H9 (cell line): ENCODE measurements around the gene ECE1. TPM values are rescaled to one million over a fixed set of nuclear protein-coding genes. Genes with fewer than 3 reads are reported as not detected.

ENCODE experiments used
- DNase-seq: peaks from one replicate; pipeline ENCODE4 v3.0.0-alpha.2; 2017
- H2AFZ ChIP-seq: one replicate; pipeline ENCODE4 v1.6.1; 2013; ENCODE audit warnings: mild to moderate bottlenecking, low read length, control low read depth, moderate library complexity
- H2AK5ac ChIP-seq: 2 replicates; pipeline ENCODE4 v1.6.1; 2013; ENCODE audit warnings: low read length, control low read depth, mixed read lengths; ENCODE audit not compliant: insufficient read length
- H2BK120ac ChIP-seq: one replicate; pipeline ENCODE4 v1.6.1; 2013; ENCODE audit warnings: low read depth, mild to moderate bottlenecking, low read length, control low read depth, inconsistent platforms; ENCODE audit not compliant: poor library complexity, severe bottlenecking
- H2BK12ac ChIP-seq: 2 replicates; pipeline ENCODE4 v1.6.1; 2013; ENCODE audit warnings: low read length, control low read depth, mixed read lengths, low read depth; ENCODE audit not compliant: insufficient read length
- H2BK15ac ChIP-seq: 2 replicates; pipeline ENCODE4 v1.6.1; 2013; ENCODE audit warnings: low read depth, low read length, control low read depth
- H2BK20ac ChIP-seq: one replicate; pipeline ENCODE4 v1.6.1; 2013; ENCODE audit warnings: low read depth, mild to moderate bottlenecking, low read length, control low read depth, inconsistent platforms; ENCODE audit not compliant: poor library complexity, severe bottlenecking
- H2BK5ac ChIP-seq: 2 replicates; pipeline ENCODE4 v1.6.1; 2013; ENCODE audit warnings: low read length, control low read depth, mixed read lengths; ENCODE audit not compliant: insufficient read length
- H3K14ac ChIP-seq: 2 replicates; pipeline ENCODE4 v1.6.1; 2013; ENCODE audit warnings: low read length, control low read depth; ENCODE audit not compliant: insufficient read depth
- H3K18ac ChIP-seq: 2 replicates; pipeline ENCODE4 v1.6.1; 2013; ENCODE audit warnings: low read depth, mild to moderate bottlenecking, mixed read lengths, low read length, control low read depth; ENCODE audit not compliant: insufficient read length
- H3K23ac ChIP-seq: 2 replicates; pipeline ENCODE4 v1.6.1; 2013; ENCODE audit warnings: low read length, control low read depth, mixed read lengths, low read depth; ENCODE audit not compliant: insufficient read length
- H3K23me2 ChIP-seq: 2 replicates; pipeline ENCODE4 v1.6.1; 2013; ENCODE audit warnings: low read depth, mild to moderate bottlenecking, mixed read lengths, low read length, control low read depth; ENCODE audit not compliant: insufficient read length, poor library complexity, severe bottlenecking
- H3K27ac ChIP-seq: 2 replicates; pipeline ENCODE4 v1.5.1; 2013; ENCODE audit warnings: low read length, control low read depth, mixed read lengths, low read depth; ENCODE audit not compliant: insufficient read length
- H3K27me3 ChIP-seq: 2 replicates; pipeline ENCODE4 v1.6.1; 2013; ENCODE audit warnings: low read length, control low read depth, inconsistent platforms; ENCODE audit not compliant: insufficient read depth
- H3K4ac ChIP-seq: 2 replicates; pipeline ENCODE4 v1.6.1; 2013; ENCODE audit warnings: low read depth, mild to moderate bottlenecking, control low read depth, inconsistent platforms, low read length, moderate library complexity
- H3K4me1 ChIP-seq: 2 replicates; pipeline ENCODE4 v1.6.1; 2013; ENCODE audit warnings: low read length, control low read depth, inconsistent platforms; ENCODE audit not compliant: insufficient read depth
- H3K4me2 ChIP-seq: 2 replicates; pipeline ENCODE4 v1.6.1; 2013; ENCODE audit warnings: low read length, control low read depth, mixed read lengths; ENCODE audit not compliant: insufficient read length, insufficient read depth
- H3K56ac ChIP-seq: 2 replicates; pipeline ENCODE4 v1.6.1; 2013; ENCODE audit warnings: low read depth, mild to moderate bottlenecking, mixed read lengths, low read length, control low read depth; ENCODE audit not compliant: insufficient read length
- H3K79me1 ChIP-seq: 2 replicates; pipeline ENCODE4 v1.6.1; 2013; ENCODE audit warnings: low read depth, mild to moderate bottlenecking, moderate library complexity, low read length, control low read depth, inconsistent platforms; ENCODE audit not compliant: insufficient read depth, poor library complexity, severe bottlenecking
- H3K79me2 ChIP-seq: 2 replicates; pipeline ENCODE4 v1.6.1; 2013; ENCODE audit warnings: low read length, control low read depth, inconsistent platforms; ENCODE audit not compliant: insufficient read depth
- H3K9ac ChIP-seq: 2 replicates; pipeline ENCODE4 v1.6.1; 2013; ENCODE audit warnings: low read length, control low read depth, mixed read lengths; ENCODE audit not compliant: insufficient read length; ENCODE audit errors: extremely low read depth
- H3K9me3 ChIP-seq: one replicate; pipeline ENCODE4 v1.6.1; 2013; ENCODE audit warnings: low read depth, low read length, inconsistent platforms; ENCODE audit not compliant: control insufficient read depth
- H3T11ph ChIP-seq: one replicate; pipeline ENCODE4 v1.6.1; 2013; ENCODE audit warnings: mild to moderate bottlenecking, low read length, control low read depth, inconsistent platforms
- H4K20me1 ChIP-seq: one replicate; pipeline ENCODE4 v1.6.1; 2013; ENCODE audit not compliant: control insufficient read depth, insufficient read length, insufficient read depth
- H4K5ac ChIP-seq: 2 replicates; pipeline ENCODE4 v1.6.1; 2013; ENCODE audit warnings: low read depth, mild to moderate bottlenecking, mixed read lengths, low read length, control low read depth; ENCODE audit not compliant: insufficient read length
- H4K8ac ChIP-seq: replicated peaks from 2 replicates; pipeline ENCODE4 v1.6.1; 2013; ENCODE audit warnings: low read length, control low read depth, mixed read lengths, low read depth; ENCODE audit not compliant: insufficient read length
- H4K91ac ChIP-seq: 2 replicates; pipeline ENCODE4 v1.6.1; 2013; ENCODE audit warnings: low read depth, mild to moderate bottlenecking, moderate library complexity, mixed read lengths, low read length, control low read depth; ENCODE audit not compliant: insufficient read length
- H3K27ac Mint-ChIP-seq, 3 experiments: 2 replicates in 2 of 3; 3 replicates in 1 of 3; pipeline ENCODE4 v1.8.0; 2020 to 2021; ENCODE audit warnings: mixed read lengths in 3 of 3, mild to moderate bottlenecking in 1 of 3, moderate library complexity in 1 of 3
- H3K27me3 Mint-ChIP-seq: 2 replicates; pipeline ENCODE4 v1.8.0; 2021; ENCODE audit warnings: low read depth, mild to moderate bottlenecking, moderate library complexity, mixed read lengths
- H3K36me3 Mint-ChIP-seq, 3 experiments: 2 replicates in 2 of 3; 3 replicates in 1 of 3; pipeline ENCODE4 v1.8.0; 2020 to 2021; ENCODE audit warnings: low read depth in 3 of 3, mixed read lengths in 3 of 3; ENCODE audit not compliant: insufficient read depth in 1 of 3
- H3K4me1 Mint-ChIP-seq, 2 experiments: 2 replicates each; pipeline ENCODE4 v1.8.0; 2020; ENCODE audit warnings: mixed read lengths in 2 of 2
- H3K4me3 Mint-ChIP-seq, 2 experiments: 2 replicates in 1 of 2; 3 replicates in 1 of 2; pipeline ENCODE4 v1.8.0; 2020 to 2021; ENCODE audit warnings: mild to moderate bottlenecking in 2 of 2, mixed read lengths in 2 of 2, moderate library complexity in 1 of 2
- H3K9me3 Mint-ChIP-seq, 2 experiments: 2 replicates in 1 of 2; 3 replicates in 1 of 2; pipeline ENCODE4 v1.8.0; 2020; ENCODE audit warnings: mild to moderate bottlenecking in 2 of 2, mixed read lengths in 2 of 2, moderate library complexity in 1 of 2
- WGBS: extraction: QIAGEN DNeasy Blood & Tissue Kit; methylation state at CpG from one replicate; pipeline ENCODE4 v1.1.7; 2013; ENCODE audit warnings: missing lambda C conversion rate, low lambda C conversion rate, mixed read lengths; ENCODE audit not compliant: insufficient read length; ENCODE audit errors: extremely low coverage; 5-methylcytosine and 5-hydroxymethylcytosine counted together
- total RNA-seq: library from RNA; stranded (reverse); gene quantifications from 2 replicates; pipeline ENCODE4 v1.2.1, GENCODE V29; 2021
- TF ChIP-seq, protein P1 (sequence below): fragments of 200-600 bp; sonication (generic); conservative IDR thresholded peaks from 3 replicates; pipeline ENCODE4 v1.8.0; 2021; ENCODE audit warnings: antibody characterized with exemption, mild to moderate bottlenecking

The ECE1 gene
- total RNA-seq, 1 experiment from 2014 or later = 31.1 TPM

DNA sequence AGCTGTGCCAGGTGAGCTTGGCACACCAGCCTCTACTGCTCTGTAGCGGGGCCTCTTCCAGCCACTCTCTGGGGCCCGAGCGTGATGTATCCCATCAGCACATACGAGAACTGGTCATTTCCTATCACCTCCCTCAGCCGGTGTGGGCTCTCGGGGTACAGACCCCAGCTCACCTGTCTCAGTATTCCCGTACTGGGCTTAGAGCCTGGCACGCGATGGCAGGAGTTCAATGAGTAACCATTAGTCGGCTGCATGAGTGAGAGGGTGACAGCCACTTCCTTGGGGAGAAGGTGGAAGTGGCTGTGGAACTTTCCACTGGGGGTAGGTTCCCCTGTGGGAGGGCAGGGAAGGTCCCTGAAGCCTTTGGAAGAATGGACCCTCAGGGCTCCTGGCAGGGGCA lies 46.1 kb downstream of the ECE1 start:
- Histone ChIP-seq H4K8ac (no peak overlapping the region), H3K23me2 (no peaks in the 10 kb centered on the region), H3T11ph (no peak overlapping the region), H2AFZ (no peak overlapping the region), H3K4me2 (no peak overlapping the region), H4K91ac (no peak overlapping the region), H2BK15ac (no peak overlapping the region), H3K23ac (no peak overlapping the region), H4K5ac (no peak overlapping the region), H3K56ac (no peak overlapping the region), H3K79me2 (no peaks in the 10 kb centered on the region), H3K79me1 (no peaks in the 10 kb centered on the region), H2BK20ac (no peak overlapping the region), H2BK120ac (no peak overlapping the region), H3K18ac (no peak overlapping the region), H4K20me1 (no peaks in the 10 kb centered on the region), H3K27me3 (no peaks in the 10 kb centered on the region), H2AK5ac (no peak overlapping the region), H3K4ac (no peak overlapping the region), H3K9ac (no peak overlapping the region), H3K4me1 (no peaks in the 10 kb centered on the region), H2BK12ac (no peak overlapping the region), H3K9me3 (no peaks in the 10 kb centered on the region), H3K27ac (no peak overlapping the region), H2BK5ac (no peak overlapping the region), H3K14ac (no peak overlapping the region)
- Mint-ChIP-seq H3K36me3 (peaks cover 7 to 16% (median 12%) of the 10 kb centered on the region in 3 experiments; a peak in 6 of 7 replicates), H3K27me3 (no peaks in the 10 kb centered on the region), H3K4me3 (no peak overlapping the region), H3K4me1 (peaks cover 8% of the 10 kb centered on the region in 2 experiments), H3K9me3 (no peaks in the 10 kb centered on the region), H3K27ac (peak overlapping the region in 1 of 3 experiments; percentile 82; a peak in 1 of 7 replicates)
- WGBS = no CpG with 5 or more reads among the region's 10 CpGs
- DNase-seq = no peak
- TF ChIP-seq, protein P1, sequence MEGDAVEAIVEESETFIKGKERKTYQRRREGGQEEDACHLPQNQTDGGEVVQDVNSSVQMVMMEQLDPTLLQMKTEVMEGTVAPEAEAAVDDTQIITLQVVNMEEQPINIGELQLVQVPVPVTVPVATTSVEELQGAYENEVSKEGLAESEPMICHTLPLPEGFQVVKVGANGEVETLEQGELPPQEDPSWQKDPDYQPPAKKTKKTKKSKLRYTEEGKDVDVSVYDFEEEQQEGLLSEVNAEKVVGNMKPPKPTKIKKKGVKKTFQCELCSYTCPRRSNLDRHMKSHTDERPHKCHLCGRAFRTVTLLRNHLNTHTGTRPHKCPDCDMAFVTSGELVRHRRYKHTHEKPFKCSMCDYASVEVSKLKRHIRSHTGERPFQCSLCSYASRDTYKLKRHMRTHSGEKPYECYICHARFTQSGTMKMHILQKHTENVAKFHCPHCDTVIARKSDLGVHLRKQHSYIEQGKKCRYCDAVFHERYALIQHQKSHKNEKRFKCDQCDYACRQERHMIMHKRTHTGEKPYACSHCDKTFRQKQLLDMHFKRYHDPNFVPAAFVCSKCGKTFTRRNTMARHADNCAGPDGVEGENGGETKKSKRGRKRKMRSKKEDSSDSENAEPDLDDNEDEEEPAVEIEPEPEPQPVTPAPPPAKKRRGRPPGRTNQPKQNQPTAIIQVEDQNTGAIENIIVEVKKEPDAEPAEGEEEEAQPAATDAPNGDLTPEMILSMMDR = no peak
